HG03280 (cell line): ENCODE results near the gene CSNK1G2.

Experiments used
- ATAC-seq: cut with Tn5 transposase; IDR thresholded peaks from one replicate; pipeline ENCODE4 v1.9.1; 2021; ENCODE audit warnings: mild to moderate bottlenecking, moderate library complexity; ENCODE audit not compliant: unreplicated experiment

The CSNK1G2 gene

GRCh38 chr19:2014731-2015607, 74.0 kb downstream of the CSNK1G2 start:
- ATAC-seq: no peak

GRCh38 chr19:2015608-2015950, 74.6 kb downstream of the CSNK1G2 start, which contains the start of gene BTBD2:
Gene BTBD2, minus strand, starts transcription at chr19:2015714. Its CDS starts 11 bp downstream, at chr19:2015703.
- peak; percentile 39 for ATAC-seq

GRCh38 chr19:2016041-2016807, 75.3 kb downstream of the CSNK1G2 start:
- ATAC-seq: no peak

- no peak for ATAC-seq
These were observed 77.8 kb downstream of the CSNK1G2 start for GRCh38 chr19:2018752-2019151.

- ATAC-seq: no peak
These were observed 80.6 kb downstream of the CSNK1G2 start for GRCh38 chr19:2021453-2022140.

- no peak for ATAC-seq
These were observed 81.3 kb downstream of the CSNK1G2 start for GRCh38 chr19:2022289-2022688.

- ATAC-seq: no peak
These were observed 85.8 kb downstream of the CSNK1G2 start for GRCh38 chr19:2026770-2027169.

GRCh38 chr19:2027361-2027760, 86.4 kb downstream of the CSNK1G2 start:
- no peak for ATAC-seq
